ENCODE data around the gene GSTO1.
A peak's percentile ranks its signal among the peaks of the same experiment; 100 is the strongest.

The GSTO1 gene

DNA sequence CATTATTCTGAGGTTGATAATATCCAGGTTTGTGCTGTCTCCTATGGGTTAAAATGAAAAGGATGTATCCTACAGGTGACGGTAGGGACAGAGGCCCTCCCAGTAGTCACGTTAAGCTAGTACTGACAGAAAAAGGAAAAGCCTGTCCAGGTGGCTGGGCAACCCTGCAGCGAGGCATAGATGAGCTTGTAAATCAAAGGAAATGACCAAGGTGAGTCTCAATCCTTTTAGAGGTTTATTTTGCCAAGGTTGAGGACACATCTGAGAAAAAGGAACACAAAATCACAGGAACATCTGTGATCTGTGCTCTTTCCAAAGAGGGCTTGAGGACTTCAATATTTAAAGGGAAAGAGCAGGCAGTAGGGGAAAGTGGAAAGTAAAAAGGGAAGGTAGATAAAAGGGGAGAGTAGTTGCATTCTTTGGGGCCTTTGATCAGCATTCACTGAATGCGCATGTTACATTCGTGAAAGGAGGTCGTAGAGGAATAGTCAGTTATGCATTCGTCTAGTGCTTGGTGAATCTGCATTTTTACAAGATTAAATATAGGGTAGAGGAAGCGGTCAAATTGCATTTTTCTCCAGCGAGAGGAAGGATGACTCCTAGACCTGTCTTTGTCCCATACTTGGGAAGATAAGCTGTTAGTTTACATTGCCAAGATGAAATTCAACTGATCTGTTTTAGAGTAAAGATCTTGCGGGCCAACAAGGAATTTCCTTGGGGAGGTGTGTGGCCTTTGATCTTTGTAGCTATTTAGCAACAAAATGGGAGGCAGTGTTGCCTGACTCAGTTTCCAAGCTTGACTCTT lies 884 bp upstream of the GSTO1 start:
- no peak for TF ChIP-seq CTCF (IDR thresholded peaks at IDR 0.05; ENCODE audit: control extremely low read depth, extremely low read depth, low read depth, missing control alignments)
- CTCF ChIA-PET: interaction anchor here (0.8 to 11.4 kb wide), 11 partner anchors 9 to 98 kb away, joined by 3 to 53 read pairs (median 6); partner anchors contain the start of genes CFAP43 and GSTO2
- POLR2A ChIA-PET: interaction anchor here (1.0 to 1.6 kb wide), 2 partner anchors 13 to 132 kb away, joined by 3 to 4 read pairs; partner anchors contain the start of gene SFR1
- no peak for DNase-seq (ENCODE audit: extremely low spot score)

DNA sequence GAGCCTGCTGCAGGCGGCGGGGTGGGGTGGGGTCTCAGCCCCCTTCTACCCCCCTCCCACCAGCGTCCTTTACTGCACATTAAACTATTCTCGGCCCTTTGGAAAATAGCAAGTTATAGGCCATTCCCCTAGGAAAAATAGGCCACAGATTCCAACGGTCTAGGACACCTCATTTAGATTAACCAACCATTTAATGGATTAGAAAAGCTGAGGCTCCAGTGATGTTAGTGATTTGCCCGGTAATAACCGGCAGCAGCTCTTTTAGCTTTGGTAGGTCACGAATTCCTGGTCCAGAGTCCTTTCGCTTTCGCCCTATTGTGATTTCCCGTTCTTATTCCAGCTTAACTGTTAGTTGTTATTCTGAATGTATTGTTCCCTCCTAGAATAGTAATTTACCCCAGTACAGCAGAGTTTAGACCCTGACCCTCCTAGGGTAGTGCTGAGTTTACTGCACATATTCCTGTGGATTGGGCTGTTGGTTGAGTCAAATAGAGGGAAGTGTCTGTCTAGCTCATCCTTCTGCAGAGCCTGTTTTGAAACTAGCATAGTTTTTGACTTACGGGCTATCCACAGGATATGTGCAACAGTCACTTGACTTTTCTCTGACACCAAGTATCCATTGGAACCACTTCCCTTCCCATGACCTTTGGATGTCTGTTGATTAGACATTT lies 754 bp downstream of the GSTO1 start:
- CTCF ChIA-PET: interaction anchor here (0.9 to 11.4 kb wide), 8 partner anchors 9 to 96 kb away, joined by 3 to 53 read pairs (median 8); partner anchors contain the start of genes CFAP43 and GSTO2
- no peak for TF ChIP-seq CTCF (IDR thresholded peaks at IDR 0.05; ENCODE audit: control extremely low read depth, extremely low read depth, low read depth, missing control alignments)
- POLR2A ChIA-PET: interaction anchor here (1.0 to 1.6 kb wide), 2 partner anchors 24 to 134 kb away, joined by 4 to 9 read pairs; partner anchors contain the start of genes CFAP43 and SFR1
- DNase-seq (ENCODE audit: extremely low spot score): peak; percentile 35

GRCh38 chr10:104256335-104256961 lies 1.8 kb downstream of the GSTO1 start:
- no peak for DNase-seq (ENCODE audit: extremely low spot score)
- POLR2A ChIA-PET: interaction anchor here (0.7 to 1.2 kb wide), 2 partner anchors 12 to 37 kb away, joined by 5 read pairs; partner anchors contain the start of gene GSTO2
- no peak for TF ChIP-seq CTCF (IDR thresholded peaks at IDR 0.05; ENCODE audit: control extremely low read depth, extremely low read depth, low read depth, missing control alignments)
- CTCF ChIA-PET: interaction anchor here (5.8 to 11.4 kb wide), 2 partner anchors 13 to 18 kb away, joined by 41 to 53 read pairs; partner anchors contain the start of gene GSTO2

GRCh38 chr10:104257235-104257634 lies 2.5 kb downstream of the GSTO1 start:
- no peak for DNase-seq (ENCODE audit: extremely low spot score)
- ChIA-PET CTCF (interaction anchor here (5.8 to 11.4 kb wide), 2 partner anchors 12 to 17 kb away, joined by 41 to 53 read pairs; partner anchors contain the start of gene GSTO2), POLR2A (interaction anchor here (1.2 kb wide), 1 partner anchor 11 kb away, joined by 5 read pairs; the partner anchor contains the start of gene GSTO2)
- TF ChIP-seq CTCF (IDR thresholded peaks at IDR 0.05; ENCODE audit: control extremely low read depth, extremely low read depth, low read depth, missing control alignments): no peak

- ChIA-PET CTCF (interaction anchor here (5.8 to 11.4 kb wide), 2 partner anchors 11 to 16 kb away, joined by 41 to 53 read pairs; partner anchors contain the start of gene GSTO2), POLR2A (no interaction called here)
- TF ChIP-seq CTCF (IDR thresholded peaks at IDR 0.05; ENCODE audit: control extremely low read depth, extremely low read depth, low read depth, missing control alignments): no peak
- no peak for DNase-seq (ENCODE audit: extremely low spot score)
These were observed 3.5 kb downstream of the GSTO1 start for GRCh38 chr10:104258209-104258608.

- TF ChIP-seq CTCF (IDR thresholded peaks at IDR 0.05; ENCODE audit: control extremely low read depth, extremely low read depth, low read depth, missing control alignments): no peak
- ChIA-PET POLR2A (no interaction called here), CTCF (interaction anchor here (1.4 to 11.4 kb wide), 2 partner anchors 15 to 20 kb away, joined by 3 to 53 read pairs; no protein-coding TSS in a partner anchor)
- DNase-seq (ENCODE audit: extremely low spot score): no peak
These were observed 4.8 kb downstream of the GSTO1 start for GRCh38 chr10:104259456-104259855.

All from GM10248 (cell line).